HG03175 (cell line): ENCODE data around the gene EID2B.

Experiments used
- ATAC-seq: cut with Tn5 transposase; IDR thresholded peaks from one replicate; pipeline ENCODE4 v1.9.1; 2021; ENCODE audit warnings: mild to moderate bottlenecking, moderate library complexity; ENCODE audit not compliant: unreplicated experiment

EID2B gene

GRCh38 chr19:39500543-39500942 lies 32.1 kb downstream of the EID2B start:
- no peak for ATAC-seq

DNA sequence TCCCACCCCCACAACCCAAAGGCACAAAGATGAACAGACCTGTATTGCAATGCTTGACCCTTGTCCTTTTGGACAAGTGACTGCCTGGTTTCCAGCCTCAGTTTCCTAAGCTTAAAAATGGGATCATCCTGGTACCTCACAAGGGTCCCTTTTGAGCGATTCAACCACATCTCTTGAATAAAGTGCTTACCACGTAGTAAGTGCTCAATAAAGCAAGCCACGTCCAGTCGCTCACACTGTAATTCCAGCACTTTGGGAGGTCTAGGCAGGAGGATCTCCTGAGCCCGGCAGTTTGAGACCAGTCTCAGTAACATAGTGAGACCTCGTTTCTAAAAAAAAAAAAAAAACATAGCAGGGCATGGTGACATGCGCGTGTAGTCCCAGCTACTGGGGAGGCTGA lies 32.7 kb downstream of the EID2B start:
- no peak for ATAC-seq

DNA sequence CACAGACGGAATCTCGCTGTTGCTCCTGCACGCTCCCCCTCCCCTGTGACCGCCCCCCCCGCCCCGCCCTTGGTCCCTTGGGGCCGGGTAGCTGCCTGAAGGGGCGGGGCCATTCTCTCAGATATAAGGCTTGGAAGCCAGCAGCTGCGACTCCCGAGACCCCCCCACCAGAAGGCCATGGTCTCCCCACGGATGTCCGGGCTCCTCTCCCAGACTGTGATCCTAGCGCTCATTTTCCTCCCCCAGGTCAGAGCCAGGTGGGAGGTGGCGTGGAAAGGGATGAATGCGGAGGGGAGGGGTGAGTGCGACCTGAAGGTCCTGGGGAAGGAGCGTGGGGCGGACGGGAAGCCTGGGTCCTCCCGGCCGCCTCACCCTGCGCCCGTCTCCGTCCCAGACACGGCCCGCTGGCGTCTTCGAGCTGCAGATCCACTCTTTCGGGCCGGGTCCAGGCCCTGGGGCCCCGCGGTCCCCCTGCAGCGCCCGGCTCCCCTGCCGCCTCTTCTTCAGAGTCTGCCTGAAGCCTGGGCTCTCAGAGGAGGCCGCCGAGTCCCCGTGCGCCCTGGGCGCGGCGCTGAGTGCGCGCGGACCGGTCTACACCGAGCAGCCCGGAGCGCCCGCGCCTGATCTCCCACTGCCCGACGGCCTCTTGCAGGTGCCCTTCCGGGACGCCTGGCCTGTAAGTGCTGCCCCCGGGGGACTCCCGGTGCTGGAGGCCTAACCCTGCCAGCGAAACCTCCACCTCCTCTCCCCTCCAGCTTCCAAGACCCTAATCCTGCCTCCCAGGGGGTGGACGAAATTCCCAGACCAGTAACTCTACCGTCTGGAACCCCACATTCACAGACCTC lies 33.6 kb downstream of the EID2B start, which contains the start of gene DLL3:
DLL3 (plus strand) TSS at position 150 of the 845 bp plus-strand sequence; CDS start at position 178, 28 bp downstream.
- no peak for ATAC-seq

DNA sequence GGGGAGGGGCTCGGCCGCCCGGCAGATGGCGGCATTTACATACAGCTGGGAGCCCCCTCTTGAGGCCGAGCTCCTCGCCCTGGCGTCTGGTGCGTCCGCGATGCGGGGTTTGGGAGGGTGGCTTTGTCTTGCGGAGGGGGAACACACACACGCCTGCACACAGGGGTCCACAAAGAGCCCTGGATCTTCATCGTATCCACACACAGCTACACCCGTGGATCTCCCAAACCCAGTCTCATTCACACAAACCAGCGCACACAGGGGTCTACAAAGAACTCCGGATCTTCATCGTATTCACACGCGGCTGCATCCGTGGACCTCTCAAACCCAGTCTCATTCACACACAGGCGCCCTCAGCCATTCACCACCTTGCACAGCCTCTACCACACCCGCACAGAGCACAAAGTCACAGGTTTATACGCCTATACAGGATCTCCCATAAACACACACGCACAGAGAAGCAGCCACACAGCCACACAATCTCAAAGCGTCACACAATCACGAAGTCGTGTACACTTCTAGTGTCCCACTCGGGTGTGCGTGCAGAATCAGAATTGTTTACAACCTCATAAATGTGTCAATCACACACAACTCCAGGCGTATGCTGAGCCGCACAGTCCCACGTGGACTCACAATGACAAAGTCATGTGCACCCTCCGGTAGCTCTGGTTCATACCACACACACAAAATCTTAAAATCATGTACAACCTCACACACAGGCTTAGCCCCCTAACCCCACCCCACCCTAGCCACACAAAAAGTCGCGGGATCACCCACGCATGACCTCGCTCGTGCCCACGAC lies 34.5 kb downstream of the EID2B start:
- no peak for ATAC-seq

DNA sequence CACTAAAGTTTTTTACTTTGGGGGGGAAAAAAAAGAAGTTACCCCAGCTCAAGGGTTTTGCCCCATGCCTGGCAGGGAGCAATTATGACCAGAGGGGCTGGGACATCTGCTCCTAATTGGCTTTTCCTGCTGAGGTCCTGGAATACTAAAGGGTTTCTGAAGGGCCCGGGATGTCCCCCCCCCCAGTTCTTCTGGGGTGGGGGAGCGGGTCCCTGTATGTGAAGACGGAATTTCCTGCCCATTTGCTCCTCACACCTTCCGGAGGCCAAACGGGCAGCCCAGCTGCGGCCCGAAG lies 35.0 kb downstream of the EID2B start:
- ATAC-seq: no peak

DNA sequence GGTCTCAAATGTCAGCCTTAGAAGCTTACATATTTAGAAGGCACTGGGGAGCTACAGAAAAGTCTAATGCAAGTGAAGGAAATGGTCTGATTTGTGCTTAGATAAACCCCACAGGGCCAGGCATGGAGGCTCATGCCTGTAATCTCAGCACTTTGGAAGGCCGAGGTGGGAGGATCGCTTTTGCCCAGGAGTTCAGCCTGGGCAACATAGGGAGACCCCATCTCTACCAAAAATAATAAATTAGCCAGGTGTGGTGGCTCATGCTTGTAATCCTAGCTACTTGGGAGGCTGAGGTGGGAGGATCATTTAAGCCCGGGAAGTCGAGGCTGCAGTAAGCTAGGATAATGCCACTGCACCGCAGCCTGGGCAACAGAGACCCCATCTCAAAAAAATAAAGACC lies 36.6 kb downstream of the EID2B start:
- no peak for ATAC-seq

DNA sequence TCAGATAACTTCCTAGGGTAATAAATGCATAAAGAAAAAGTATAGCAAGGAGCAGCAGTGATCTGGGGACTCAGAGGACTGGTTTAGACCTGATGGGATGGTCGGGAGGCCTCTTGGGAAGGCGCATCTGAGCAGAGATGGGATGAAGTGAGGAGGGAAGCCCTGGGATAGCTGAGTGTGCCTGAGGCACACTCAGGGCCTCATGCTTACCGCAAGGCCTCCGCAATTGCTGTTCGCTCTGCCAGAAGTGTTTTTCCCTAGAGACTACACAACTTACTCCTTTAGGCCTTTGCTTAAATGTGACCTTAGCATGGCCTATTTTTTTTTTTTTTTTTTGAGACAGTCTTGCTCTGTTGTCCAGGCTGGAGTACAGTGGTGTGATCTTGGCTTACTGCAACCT lies 38.0 kb downstream of the EID2B start:
- no peak for ATAC-seq

DNA sequence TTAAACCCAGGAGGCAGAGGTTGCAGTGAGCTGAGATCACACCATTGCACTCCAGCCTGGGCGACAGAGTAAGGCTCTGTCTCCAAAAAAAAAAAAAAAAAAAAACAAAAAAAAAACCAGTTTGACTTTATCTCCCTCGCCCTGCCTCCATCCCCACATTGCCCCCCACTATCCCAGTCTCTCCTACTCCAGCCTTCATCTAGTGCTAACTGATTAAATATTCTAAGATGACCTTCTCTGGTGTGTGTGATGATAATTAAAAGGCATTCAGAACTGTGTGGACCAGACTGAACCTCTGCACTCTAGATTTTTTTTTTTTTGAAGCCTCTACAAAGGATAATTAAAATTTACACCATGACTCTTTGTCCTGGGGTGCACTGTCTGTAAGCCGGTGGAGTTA lies 39.9 kb downstream of the EID2B start:
- ATAC-seq: no peak

GRCh38 chr19:39492225-39492624 lies 40.4 kb downstream of the EID2B start:
- ATAC-seq: no peak

GRCh38 chr19:39489756-39490155 lies 42.9 kb downstream of the EID2B start:
- ATAC-seq: no peak

- no peak for ATAC-seq
These were observed 49.5 kb downstream of the EID2B start for GRCh38 chr19:39483141-39483540.

GRCh38 chr19:39481676-39482075 lies 51.0 kb downstream of the EID2B start:
- ATAC-seq: no peak

- ATAC-seq: no peak
These were observed 51.5 kb downstream of the EID2B start for GRCh38 chr19:39481229-39481545.
